ENCODE measurements around the gene XIRP1.
"Not testable (repeated sequence)": the region's sequence is repeated elsewhere in the genome, so short reads cannot be mapped to it uniquely, and the experiment has no call there.

The XIRP1 gene

GRCh38 chr3:39186692-39187151 is 5.7 kb downstream of the XIRP1 start:
- H3K4me3 ChIP-seq (ENCODE audit: low read depth, low read length), result no peak overlapping the region

GRCh38 chr3:39185959-39186691 is 6.3 kb downstream of the XIRP1 start:
- no peak overlapping the region for H3K4me3 ChIP-seq (ENCODE audit: low read depth, low read length)

GRCh38 chr3:39185326-39185958 is 7.0 kb downstream of the XIRP1 start:
- H3K4me3 ChIP-seq (ENCODE audit: low read depth, low read length), result no peak overlapping the region

GRCh38 chr3:39184968-39185285 is 7.5 kb downstream of the XIRP1 start:
- H3K4me3 ChIP-seq (ENCODE audit: low read depth, low read length), result no peak overlapping the region

- H3K4me3 ChIP-seq (ENCODE audit: low read depth, low read length), result no peak overlapping the region
These were observed 8.1 kb downstream of the XIRP1 start for GRCh38 chr3:39184081-39184967.

- no peak overlapping the region for H3K4me3 ChIP-seq (ENCODE audit: low read depth, low read length)
These were observed 8.9 kb downstream of the XIRP1 start for GRCh38 chr3:39183211-39184080.

- peak overlapping the region; percentile 24 for H3K4me3 ChIP-seq (ENCODE audit: low read depth, low read length)
These were observed 10.7 kb downstream of the XIRP1 start for GRCh38 chr3:39181408-39182335.

GRCh38 chr3:39180546-39181346 is 11.6 kb downstream of the XIRP1 start:
- peak overlapping the region; percentile 38 for H3K4me3 ChIP-seq (ENCODE audit: low read depth, low read length)

GRCh38 chr3:39180183-39180545 is 12.2 kb downstream of the XIRP1 start:
- peak overlapping the region; percentile 38 for H3K4me3 ChIP-seq (ENCODE audit: low read depth, low read length)

- no peak overlapping the region for H3K4me3 ChIP-seq (ENCODE audit: low read depth, low read length)
These were observed 13.8 kb downstream of the XIRP1 start for GRCh38 chr3:39178553-39178952.

GRCh38 chr3:39177708-39178332 is 14.6 kb downstream of the XIRP1 start:
- H3K4me3 ChIP-seq (ENCODE audit: low read depth, low read length), result peak overlapping the region; percentile 45

- H3K4me3 ChIP-seq (ENCODE audit: low read depth, low read length), result no peak overlapping the region
These were observed 16.2 kb downstream of the XIRP1 start for GRCh38 chr3:39176025-39176714.

- no peak overlapping the region for H3K4me3 ChIP-seq (ENCODE audit: low read depth, low read length)
These were observed 18.9 kb downstream of the XIRP1 start for GRCh38 chr3:39173318-39174125.

- H3K4me3 ChIP-seq (ENCODE audit: low read depth, low read length), result no peak overlapping the region
These were observed 20.5 kb downstream of the XIRP1 start for GRCh38 chr3:39171860-39172259.

- H3K4me3 ChIP-seq (ENCODE audit: low read depth, low read length), result not testable (repeated sequence)
These were observed 21.5 kb downstream of the XIRP1 start for GRCh38 chr3:39170877-39171276.

- no peak overlapping the region for H3K4me3 ChIP-seq (ENCODE audit: low read depth, low read length)
These were observed 21.9 kb downstream of the XIRP1 start for GRCh38 chr3:39170461-39170860.

GRCh38 chr3:39169712-39170111 is 22.7 kb downstream of the XIRP1 start:
- H3K4me3 ChIP-seq (ENCODE audit: low read depth, low read length), result no peak overlapping the region

Measured in iPS-11a (cell line).